HG02885 (cell line): ENCODE data around the gene CDKN2B.
A peak's percentile ranks its signal among the peaks of the same experiment; 100 is the strongest.
"Not testable (repeated sequence)": the region's sequence is repeated elsewhere in the genome, so short reads cannot be mapped to it uniquely, and the experiment has no call there.

ENCODE experiments used
- ATAC-seq: cut with Tn5 transposase; IDR thresholded peaks from one replicate; pipeline ENCODE4 v1.9.1; 2021; ENCODE audit warnings: mild to moderate bottlenecking; ENCODE audit not compliant: unreplicated experiment, poor library complexity

Gene CDKN2B

GRCh38 chr9:21970800-21971640 lies 38.1 kb downstream of the CDKN2B start:
- ATAC-seq, result no peak

GRCh38 chr9:21969951-21970799 lies 38.9 kb downstream of the CDKN2B start:
- ATAC-seq, result no peak

- ATAC-seq, result no peak
These were observed 39.8 kb downstream of the CDKN2B start for GRCh38 chr9:21969011-21969940.

- no peak for ATAC-seq
These were observed 40.6 kb downstream of the CDKN2B start for GRCh38 chr9:21968331-21969010.

GRCh38 chr9:21967702-21968101 lies 41.4 kb downstream of the CDKN2B start:
- ATAC-seq, result no peak

GRCh38 chr9:21967169-21967568 lies 41.9 kb downstream of the CDKN2B start:
- no peak for ATAC-seq

- no peak for ATAC-seq
These were observed 42.8 kb downstream of the CDKN2B start for GRCh38 chr9:21966140-21966851.

- ATAC-seq, result peak; percentile 78
These were observed 43.6 kb downstream of the CDKN2B start for GRCh38 chr9:21965401-21965951.

- ATAC-seq, result peak; percentile 57
These were observed 44.1 kb downstream of the CDKN2B start for GRCh38 chr9:21964925-21965385.

GRCh38 chr9:21961569-21961968 lies 47.5 kb downstream of the CDKN2B start:
- ATAC-seq, result no peak

- not testable (repeated sequence) for ATAC-seq
These were observed 49.8 kb downstream of the CDKN2B start for GRCh38 chr9:21959268-21959667.

- no peak for ATAC-seq
These were observed 50.3 kb downstream of the CDKN2B start for GRCh38 chr9:21958833-21959232.
